ENCODE results near the gene CDC42EP2. TPM values are rescaled to one million over a fixed set of nuclear protein-coding genes. Genes with fewer than 3 reads are reported as not detected.

The CDC42EP2 gene
- total RNA-seq, 3 donors from 2014 or later, result 1.3 to 1.9 (median 1.6) TPM

Other genes with a start within 250 kb of the CDC42EP2 start
- gene CDCA5, start 230.8 kb upstream of the CDC42EP2 start, total RNA-seq, result 10 to 100 TPM; 26.4 to 37.1 (median 35.1) TPM
- gene ZFPL1, start 230.6 kb upstream of the CDC42EP2 start, total RNA-seq, result 10 to 100 TPM; 36.5 to 37.1 (median 36.6) TPM
- gene VPS51, start 218.7 kb upstream of the CDC42EP2 start, total RNA-seq, result 100 to 1,000 TPM; 161 to 165 (median 161) TPM
- gene TM7SF2, start 203.0 kb upstream of the CDC42EP2 start, total RNA-seq, result 10 to 100 TPM; 18.4 to 19.4 (median 18.7) TPM
- gene ZNHIT2, start 197.2 kb upstream of the CDC42EP2 start, total RNA-seq, result 10 to 100 TPM; 25.9 to 28.1 (median 26.2) TPM
- gene FAU, start 192.7 kb upstream of the CDC42EP2 start, total RNA-seq, result 1,000 to 10,000 TPM; 1,673 to 1,831 (median 1,724) TPM
- gene MRPL49, start 192.5 kb upstream of the CDC42EP2 start, total RNA-seq, result 100 to 1,000 TPM; 102 to 110 (median 104) TPM
- 10 to 100 TPM; 36.8 to 51.5 (median 47.2) TPM for gene SYVN1, start 180.3 kb upstream of the CDC42EP2 start, total RNA-seq
- gene SPDYC, start 144.6 kb upstream of the CDC42EP2 start, total RNA-seq, result not detected
- gene CAPN1, start 132.9 kb upstream of the CDC42EP2 start, total RNA-seq, result 10 to 100 TPM; 65.5 to 86.2 (median 81.9) TPM
- gene POLA2, start 52.9 kb upstream of the CDC42EP2 start, total RNA-seq, result 10 to 100 TPM; 49.2 to 64.7 (median 57.6) TPM
- 10 to 100 TPM; 56.7 to 59.1 (median 58.0) TPM for gene DPF2, start 19.0 kb downstream of the CDC42EP2 start, total RNA-seq
- gene TIGD3, start 39.9 kb downstream of the CDC42EP2 start, total RNA-seq, result under 1 TPM; 0.46 to 0.66 (median 0.50) TPM
- 10 to 100 TPM in 1 of 3 donors, 1 to 10 TPM in 2; 7.0 to 11.1 (median 9.5) TPM for gene SLC25A45, start 67.8 kb downstream of the CDC42EP2 start, total RNA-seq
- gene FRMD8, start 71.8 kb downstream of the CDC42EP2 start, total RNA-seq, result 10 to 100 TPM; 43.0 to 49.2 (median 44.9) TPM
- gene NEAT1, start 107.9 kb downstream of the CDC42EP2 start, total RNA-seq, result 100 to 1,000 TPM in 2 of 3 donors, 10 to 100 TPM in 1; 95.5 to 136 (median 123) TPM
- 1,000 to 10,000 TPM; 3,100 to 4,455 (median 3,753) TPM for gene MALAT1, start 184.2 kb downstream of the CDC42EP2 start, total RNA-seq
- gene SCYL1, start 210.2 kb downstream of the CDC42EP2 start, total RNA-seq, result 10 to 100 TPM; 87.6 to 94.6 (median 94.3) TPM
- 10 to 100 TPM; 33.1 to 40.8 (median 40.1) TPM for gene LTBP3, start 243.5 kb downstream of the CDC42EP2 start, total RNA-seq